Breast epithelium (tissue), 3 donors: ENCODE results near the gene VDAC2.

Source experiments
- POLR2A ChIP-seq: fragments of 450-650 bp; IDR thresholded peaks from one replicate; pipeline ENCODE4 v1.6.1; 2016; ENCODE audit warnings: antibody characterized with exemption, mild to moderate bottlenecking, moderate library complexity
- POLR2AphosphoS5 ChIP-seq, 3 donors: sonication (generic); formaldehyde crosslinking; IDR thresholded peaks; one replicate each; pipeline ENCODE4 v1.6.1; 2017; ENCODE audit warnings: antibody characterized with exemption in 3 of 3

DNA sequence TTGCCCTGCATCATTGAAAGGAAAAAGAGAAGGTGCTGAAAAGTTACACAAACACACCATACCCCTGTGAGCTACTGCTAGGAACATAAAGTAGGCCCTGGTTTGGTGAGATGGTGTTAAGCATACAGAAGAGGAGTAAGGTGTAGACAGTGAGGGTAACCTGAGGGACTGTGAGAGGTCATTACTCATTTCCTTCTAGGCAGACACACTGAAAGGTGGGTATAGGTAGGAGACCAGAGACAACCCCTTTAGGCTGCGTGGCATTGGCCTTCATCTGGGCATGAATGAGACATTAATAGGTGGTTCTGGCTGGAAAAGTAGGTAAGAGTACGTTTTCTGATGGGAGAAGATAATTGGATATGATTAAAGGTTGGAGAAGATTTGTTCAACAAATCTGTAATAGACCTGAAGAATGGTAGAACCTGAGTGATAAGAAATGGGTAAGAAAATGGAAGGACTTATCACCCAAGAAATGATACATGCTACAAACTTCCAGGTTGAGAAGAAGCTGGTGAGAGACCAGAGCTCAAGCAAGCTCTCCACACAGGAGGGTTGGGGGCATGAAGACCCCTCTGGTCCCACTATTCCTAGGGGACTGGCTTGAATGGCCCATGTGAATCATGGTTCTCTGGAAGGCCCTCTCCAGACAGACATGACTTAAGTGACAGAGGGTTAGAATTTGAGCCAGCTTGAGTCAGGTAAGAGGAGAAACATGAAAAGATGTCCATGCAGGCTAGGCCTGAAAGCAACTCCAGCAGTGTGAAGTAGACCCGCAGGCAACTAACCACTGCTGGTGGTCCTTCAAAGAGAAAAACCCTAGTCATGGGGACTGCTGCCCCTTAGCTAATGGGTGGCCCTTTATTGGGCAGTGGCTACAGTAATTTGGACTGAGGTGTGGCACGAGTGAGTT is 21.3 kb downstream of the VDAC2 start:
- TF ChIP-seq POLR2A: no peak
- no peak for TF ChIP-seq POLR2AphosphoS5 (IDR thresholded peaks at IDR 0.05)
